ENCODE results near the gene GRIK5. TPM values are rescaled to one million over a fixed set of nuclear protein-coding genes. Genes with fewer than 3 reads are reported as not detected.

GRIK5 gene
- polyA plus RNA-seq, 1 donor (not counting 4 experiments of a cell fraction or from before 2014, with no cell fraction given), result 0.17 TPM

- Histone ChIP-seq H3K4me3 (ENCODE audit: control insufficient read depth in 2 of 3, extremely low read depth in 1 of 3, insufficient read depth in 2 of 3, low read depth in 1 of 3, low read length in 3 of 3) (no peak overlapping the region), H3K9me3 (ENCODE audit: control insufficient read depth, low read depth, low read length) (no peaks in the 10 kb centered on the region), H2AFZ (ENCODE audit: control insufficient read depth, low read length) (no peak overlapping the region), H3K27me3 (ENCODE audit: control insufficient read depth, extremely low read depth, insufficient read depth, low read length) (no peaks in the 10 kb centered on the region), H3K27ac (ENCODE audit: control insufficient read depth, insufficient read depth, low read length) (no peak overlapping the region), H3K9me1 (ENCODE audit: control insufficient read depth, extremely low read depth, insufficient read depth, low read length) (no peaks in the 10 kb centered on the region), H3K4me2 (ENCODE audit: control insufficient read depth, extremely low read depth, insufficient read depth, low read depth, low read length) (no peak overlapping the region), H4K20me1 (ENCODE audit: control insufficient read depth, extremely low read depth, insufficient read depth, low read length) (no peaks in the 10 kb centered on the region), H3K79me2 (ENCODE audit: control insufficient read depth, insufficient read depth, low read length) (no peaks in the 10 kb centered on the region), H3K4me1 (ENCODE audit: control insufficient read depth, extremely low read depth, insufficient read depth, low read length) (no peaks in the 10 kb centered on the region), H3K36me3 (ENCODE audit: control insufficient read depth in 2 of 2, extremely low read depth in 1 of 2, insufficient read depth in 2 of 2, low read length in 2 of 2) (no peaks in the 10 kb centered on the region), H3K9ac (ENCODE audit: control insufficient read depth, extremely low read depth, insufficient read depth, low read length) (no peak overlapping the region)
- no peak for TF ChIP-seq EZH2 (IDR thresholded peaks at IDR 0.05; ENCODE audit: low read length)
- TF ChIP-seq, protein P1, sequence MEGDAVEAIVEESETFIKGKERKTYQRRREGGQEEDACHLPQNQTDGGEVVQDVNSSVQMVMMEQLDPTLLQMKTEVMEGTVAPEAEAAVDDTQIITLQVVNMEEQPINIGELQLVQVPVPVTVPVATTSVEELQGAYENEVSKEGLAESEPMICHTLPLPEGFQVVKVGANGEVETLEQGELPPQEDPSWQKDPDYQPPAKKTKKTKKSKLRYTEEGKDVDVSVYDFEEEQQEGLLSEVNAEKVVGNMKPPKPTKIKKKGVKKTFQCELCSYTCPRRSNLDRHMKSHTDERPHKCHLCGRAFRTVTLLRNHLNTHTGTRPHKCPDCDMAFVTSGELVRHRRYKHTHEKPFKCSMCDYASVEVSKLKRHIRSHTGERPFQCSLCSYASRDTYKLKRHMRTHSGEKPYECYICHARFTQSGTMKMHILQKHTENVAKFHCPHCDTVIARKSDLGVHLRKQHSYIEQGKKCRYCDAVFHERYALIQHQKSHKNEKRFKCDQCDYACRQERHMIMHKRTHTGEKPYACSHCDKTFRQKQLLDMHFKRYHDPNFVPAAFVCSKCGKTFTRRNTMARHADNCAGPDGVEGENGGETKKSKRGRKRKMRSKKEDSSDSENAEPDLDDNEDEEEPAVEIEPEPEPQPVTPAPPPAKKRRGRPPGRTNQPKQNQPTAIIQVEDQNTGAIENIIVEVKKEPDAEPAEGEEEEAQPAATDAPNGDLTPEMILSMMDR (optimal IDR thresholded peaks at IDR 0.05 in 1 of 3, IDR thresholded peaks at IDR 0.05 in 1 of 3, conservative IDR thresholded peaks at IDR 0.05 in 1 of 3; ENCODE audit: extremely low read depth in 1 of 3, insufficient read depth in 2 of 3, low read length in 3 of 3), result no peak
- DNase-seq (ENCODE audit: low read depth, low spot score) (no peak), FAIRE-seq (no peak)
- dilution Hi-C loops (cut with MboI; ENCODE audit: extremely low pct_ligation_motif_present, low sequenced_read_pairs), result no loop called here
Observed at GRCh38 chr19:41968751-41969595, 101.0 kb downstream of the GRIK5 start.

DNA sequence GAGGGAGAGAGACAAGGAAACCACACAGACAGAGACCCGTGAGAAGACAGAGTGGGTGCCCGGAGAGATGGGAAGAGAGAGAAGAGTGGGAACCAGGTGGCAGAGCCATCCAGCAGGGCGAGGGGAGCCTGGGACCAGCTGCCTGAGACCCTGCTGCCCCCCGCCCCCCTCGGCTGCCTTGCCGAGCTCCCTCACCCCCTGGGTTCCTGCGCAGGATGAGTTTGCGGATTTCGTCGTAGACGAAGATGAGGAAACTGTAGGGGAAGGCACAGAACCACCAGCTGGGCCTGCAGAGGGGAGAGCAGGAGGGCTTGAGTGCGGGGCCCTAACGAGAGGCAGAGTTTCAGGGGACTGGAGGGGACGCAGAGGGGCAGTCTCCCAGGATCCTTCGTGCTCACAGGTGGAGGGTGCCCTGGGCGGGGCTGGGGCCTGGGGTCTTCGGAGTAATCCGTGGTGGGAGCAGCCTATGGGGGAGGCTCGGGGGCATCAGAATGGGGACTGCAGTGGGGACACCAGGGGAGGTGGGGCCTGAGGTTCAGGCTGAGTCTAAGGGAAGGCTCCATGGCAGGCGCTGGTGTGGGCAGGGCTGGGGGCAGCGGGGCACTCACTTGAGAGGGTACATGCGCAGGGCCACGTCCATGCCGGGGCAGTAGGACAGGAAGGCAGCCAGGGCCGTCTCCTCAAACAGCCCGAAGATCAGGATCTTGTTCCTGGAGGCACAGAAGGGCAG lies 102.8 kb downstream of the GRIK5 start:
- no peak overlapping the region for H3K4me3 ChIP-seq (ENCODE audit: control insufficient read depth in 2 of 3, extremely low read depth in 1 of 3, insufficient read depth in 2 of 3, low read depth in 1 of 3, low read length in 3 of 3)
- no peak overlapping the region for H3K27ac ChIP-seq (ENCODE audit: control insufficient read depth, insufficient read depth, low read length)
- no peak overlapping the region for H3K4me2 ChIP-seq (ENCODE audit: control insufficient read depth, extremely low read depth, insufficient read depth, low read depth, low read length)
- dilution Hi-C loops (cut with MboI; ENCODE audit: extremely low pct_ligation_motif_present, low sequenced_read_pairs), result no loop called here
- H3K36me3 ChIP-seq (ENCODE audit: control insufficient read depth in 2 of 2, extremely low read depth in 1 of 2, insufficient read depth in 2 of 2, low read length in 2 of 2), result no peaks in the 10 kb centered on the region
- no peak overlapping the region for H2AFZ ChIP-seq (ENCODE audit: control insufficient read depth, low read length)
- H3K4me1 ChIP-seq (ENCODE audit: control insufficient read depth, extremely low read depth, insufficient read depth, low read length), result no peaks in the 10 kb centered on the region
- H3K9me1 ChIP-seq (ENCODE audit: control insufficient read depth, extremely low read depth, insufficient read depth, low read length), result no peaks in the 10 kb centered on the region
- FAIRE-seq, result no peak
- no peak overlapping the region for H3K9ac ChIP-seq (ENCODE audit: control insufficient read depth, extremely low read depth, insufficient read depth, low read length)
- no peaks in the 10 kb centered on the region for H3K9me3 ChIP-seq (ENCODE audit: control insufficient read depth, low read depth, low read length)
- DNase-seq (ENCODE audit: low read depth, low spot score), result no peak
- no peaks in the 10 kb centered on the region for H3K79me2 ChIP-seq (ENCODE audit: control insufficient read depth, insufficient read depth, low read length)
- TF ChIP-seq EZH2 (IDR thresholded peaks at IDR 0.05; ENCODE audit: low read length), result no peak
- TF ChIP-seq, protein P1 (optimal IDR thresholded peaks at IDR 0.05 in 1 of 3, IDR thresholded peaks at IDR 0.05 in 1 of 3, conservative IDR thresholded peaks at IDR 0.05 in 1 of 3; ENCODE audit: extremely low read depth in 1 of 3, insufficient read depth in 2 of 3, low read length in 3 of 3), result no peak
- no peaks in the 10 kb centered on the region for H4K20me1 ChIP-seq (ENCODE audit: control insufficient read depth, extremely low read depth, insufficient read depth, low read length)
- H3K27me3 ChIP-seq (ENCODE audit: control insufficient read depth, extremely low read depth, insufficient read depth, low read length), result no peaks in the 10 kb centered on the region
